CD4-positive, alpha-beta T cell treated with Interleukin-6 at 100 ng/mL for 8 hours (primary cell): ENCODE measurements around the gene ECSCR.
"Not testable (repeated sequence)": the region's sequence is repeated elsewhere in the genome, so short reads cannot be mapped to it uniquely, and the experiment has no call there.

Source experiments
- DNase-seq: peaks from one replicate; pipeline ENCODE4 v3.0.0-alpha.2; 2020; ENCODE audit warnings: mixed read lengths, low spot score

ECSCR gene

DNA sequence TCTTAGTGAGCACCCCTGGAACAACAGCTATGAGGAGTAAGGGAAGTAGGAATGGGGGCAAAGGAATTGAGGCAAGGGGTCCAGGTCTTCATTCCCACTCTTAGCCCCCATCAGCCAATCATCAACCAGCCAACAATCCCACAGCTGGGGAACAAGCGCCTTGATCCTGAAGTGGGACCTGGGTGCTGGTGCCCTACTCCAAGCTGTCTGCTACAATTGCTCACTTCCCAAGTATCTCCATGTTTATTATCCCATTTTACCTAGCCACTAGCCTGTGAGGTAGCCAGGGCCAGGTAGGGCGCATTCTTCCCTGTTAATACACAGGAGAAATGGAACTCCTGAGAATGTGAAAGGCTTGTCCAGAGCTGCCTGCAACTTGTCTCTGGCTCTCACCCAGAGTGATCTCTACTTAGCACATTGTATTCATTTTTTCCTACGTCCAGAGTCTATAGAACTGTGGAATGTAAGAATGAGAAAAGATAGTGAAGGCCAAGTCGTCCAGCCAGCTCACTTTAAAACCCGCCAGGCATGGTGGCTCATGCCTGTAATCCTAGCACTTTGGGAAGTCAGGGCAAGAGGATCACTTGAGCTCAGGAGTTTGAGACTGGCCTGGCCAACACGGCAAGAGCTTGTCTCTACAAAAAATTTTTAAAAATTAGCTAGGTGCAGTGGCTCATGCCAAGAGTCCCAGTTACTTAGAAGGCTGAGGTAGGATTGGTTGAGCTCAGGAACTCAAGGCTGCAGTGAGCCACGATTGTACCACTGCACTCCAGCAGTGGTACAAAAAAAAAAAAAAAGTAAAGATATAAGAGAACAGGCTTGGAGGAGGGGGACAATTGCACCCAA is 17.0 kb downstream of the ECSCR start:
- no peak for DNase-seq

DNA sequence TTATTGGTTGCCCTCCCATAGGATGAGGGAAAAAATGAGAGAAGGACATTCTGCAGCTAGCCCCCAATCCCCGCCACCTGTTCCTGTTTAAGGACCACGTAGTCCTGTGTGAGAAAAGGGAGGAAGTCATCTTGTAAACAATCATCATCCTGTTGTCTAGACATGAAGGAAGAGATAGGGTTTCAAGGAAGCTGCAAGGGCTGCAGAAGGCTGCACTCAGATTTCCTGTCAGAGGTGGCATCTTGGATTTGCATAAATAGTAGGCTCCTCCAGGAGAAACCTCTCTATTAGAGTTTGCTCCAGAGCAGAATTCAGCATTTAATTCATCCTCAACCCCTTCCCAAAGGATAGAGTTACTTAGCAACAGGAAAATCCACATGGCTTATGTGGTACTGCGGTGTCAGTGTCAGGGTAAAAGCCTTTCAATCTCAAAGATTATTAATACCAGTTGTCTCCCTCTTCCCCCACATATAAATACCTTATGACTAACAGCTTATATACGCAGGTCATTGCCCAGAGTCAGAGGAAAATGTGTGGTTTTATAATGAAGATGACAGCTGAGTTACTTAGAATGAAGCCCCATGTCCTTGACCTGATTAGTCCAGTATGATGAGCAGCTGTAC is 18.6 kb downstream of the ECSCR start:
- DNase-seq: peak; percentile 44

DNA sequence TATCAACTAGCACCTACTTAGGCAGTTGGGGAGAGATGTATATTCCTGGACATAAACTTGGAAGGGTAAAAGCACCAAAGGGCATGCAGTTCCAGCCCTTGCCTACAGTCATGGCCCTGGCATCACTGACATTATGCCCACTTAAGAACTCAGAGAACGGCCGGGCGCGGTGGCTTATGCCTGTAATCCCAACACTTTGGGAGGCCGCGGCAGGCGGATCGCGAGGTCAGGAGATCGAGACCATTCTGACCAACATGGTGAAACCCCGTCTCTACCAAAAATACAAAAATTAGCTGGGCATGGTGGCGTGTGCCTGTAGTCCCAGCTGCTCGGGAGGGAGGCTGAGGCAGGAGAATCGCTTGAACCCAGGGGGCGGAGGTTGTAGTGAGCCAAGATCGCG is 22.1 kb downstream of the ECSCR start:
- DNase-seq: not testable (repeated sequence)

DNA sequence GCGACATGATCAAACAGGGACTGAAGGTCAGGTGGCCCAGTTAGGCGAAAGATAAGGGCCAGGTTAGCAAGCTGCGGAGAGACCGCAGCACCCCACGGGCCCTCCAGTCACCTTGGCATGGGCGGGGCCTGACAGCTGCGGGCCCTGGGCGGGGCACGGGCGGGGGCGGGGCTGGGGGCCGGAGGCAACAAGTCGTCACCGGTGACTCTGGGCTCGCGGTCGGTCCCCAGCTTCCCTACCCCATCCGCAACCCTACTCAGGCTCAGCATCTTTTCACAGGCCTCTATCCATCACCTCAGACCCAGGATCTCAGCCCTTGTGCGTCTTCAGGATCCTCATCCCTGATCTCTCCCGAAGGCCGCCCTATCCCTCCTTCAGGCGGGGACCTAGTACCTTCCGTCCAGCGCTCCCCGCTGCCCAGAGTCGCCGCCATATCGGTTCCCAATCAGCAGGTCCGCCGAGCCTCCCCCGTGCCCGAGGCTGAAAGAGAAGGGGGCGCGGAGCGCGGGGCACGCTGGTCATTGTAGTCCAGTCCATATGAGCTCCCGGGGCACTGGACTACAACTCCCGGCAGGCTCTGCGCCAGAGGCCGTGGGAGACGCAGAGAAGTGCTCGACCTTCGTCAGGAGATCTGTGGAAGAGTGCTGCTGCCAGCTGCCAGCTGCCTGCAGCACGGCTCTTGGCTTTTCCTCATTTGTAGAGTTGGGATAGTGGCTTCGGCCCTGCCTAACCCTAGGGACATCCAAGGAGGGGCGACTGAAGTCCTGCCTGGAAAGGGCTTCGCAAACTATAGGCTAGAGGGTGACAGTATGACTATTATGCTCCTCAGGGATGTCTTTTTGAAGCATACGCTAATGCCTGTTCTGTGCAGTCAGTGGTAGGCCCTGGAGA is 23.3 kb downstream of the ECSCR start, which contains the start of gene DNAJC18:
Gene DNAJC18, minus strand, starts transcription at position 513 of the 891 bp plus-strand sequence. Its CDS starts 80 bp downstream, at position 433.
- DNase-seq: peak; percentile 89

DNA sequence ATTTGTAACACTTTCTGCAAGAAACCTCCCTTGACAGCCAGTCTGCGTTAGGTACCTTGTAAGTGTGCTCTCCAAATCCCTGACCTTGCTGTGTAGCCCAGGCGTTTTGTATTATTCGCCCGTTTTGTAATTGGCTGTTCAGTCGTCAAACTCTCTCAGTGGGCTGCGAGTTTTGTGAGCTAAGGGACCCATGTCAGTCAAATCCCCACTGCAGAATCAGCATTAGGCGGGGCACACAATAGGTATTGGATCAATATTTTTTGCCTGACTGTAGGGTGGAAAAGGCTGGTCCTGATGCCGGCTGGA is 23.9 kb downstream of the ECSCR start:
- no peak for DNase-seq

DNA sequence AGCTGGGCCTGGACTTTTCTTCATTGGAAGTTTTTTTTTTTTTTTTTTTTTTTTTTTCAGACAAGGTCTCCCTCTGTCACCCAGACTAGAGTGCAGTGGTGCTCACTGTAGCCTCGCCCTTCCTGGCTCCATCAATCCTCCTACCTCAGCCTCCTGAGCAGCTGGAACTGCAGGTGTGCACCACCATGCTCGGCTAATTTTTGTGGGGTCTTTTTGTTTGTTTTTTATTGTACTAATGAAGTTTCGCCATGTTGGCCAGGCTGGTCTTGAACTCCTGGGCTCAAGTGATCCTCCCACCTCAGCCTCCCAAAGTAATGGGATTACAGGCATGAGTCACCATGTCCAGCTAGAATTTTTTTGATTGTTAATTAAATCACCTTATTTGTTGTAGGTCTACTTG is 26.9 kb downstream of the ECSCR start:
- DNase-seq: no peak

DNA sequence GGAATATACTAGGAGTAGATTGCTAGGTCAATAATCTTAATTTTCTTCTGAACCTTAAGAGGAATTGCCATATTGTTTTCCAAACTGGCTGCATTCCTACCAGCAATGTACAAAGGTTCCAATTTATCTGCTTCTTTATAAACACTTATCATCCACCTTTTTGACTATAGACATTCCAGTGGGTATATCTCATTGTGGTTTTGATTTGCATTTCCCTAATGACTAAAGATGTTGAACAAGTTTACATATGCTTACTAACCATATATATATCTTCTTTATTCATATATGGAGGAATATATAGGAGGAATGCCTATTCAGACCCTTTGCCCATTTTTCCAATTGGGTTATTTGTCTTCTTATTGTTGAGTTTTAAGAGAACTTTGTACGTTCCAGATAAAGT is 30.8 kb downstream of the ECSCR start:
- no peak for DNase-seq

DNA sequence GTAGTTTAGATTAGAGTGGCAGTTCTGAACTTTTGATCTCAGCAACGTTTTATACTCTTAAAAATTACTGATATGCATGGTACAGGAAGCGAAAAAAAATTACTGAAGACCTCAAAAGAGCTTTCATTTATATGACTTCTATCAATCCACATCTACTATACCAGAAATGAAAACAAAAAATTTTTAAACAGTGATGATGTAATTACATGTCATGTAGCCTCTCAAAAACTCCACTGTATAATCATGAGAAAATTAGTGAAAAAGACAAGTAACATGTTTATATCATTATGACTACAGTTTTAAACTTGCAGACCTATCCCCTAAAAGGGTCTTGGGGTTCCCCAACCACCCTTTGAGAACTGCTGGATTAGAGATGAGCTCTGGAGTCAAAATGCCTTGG is 32.5 kb downstream of the ECSCR start:
- no peak for DNase-seq

DNA sequence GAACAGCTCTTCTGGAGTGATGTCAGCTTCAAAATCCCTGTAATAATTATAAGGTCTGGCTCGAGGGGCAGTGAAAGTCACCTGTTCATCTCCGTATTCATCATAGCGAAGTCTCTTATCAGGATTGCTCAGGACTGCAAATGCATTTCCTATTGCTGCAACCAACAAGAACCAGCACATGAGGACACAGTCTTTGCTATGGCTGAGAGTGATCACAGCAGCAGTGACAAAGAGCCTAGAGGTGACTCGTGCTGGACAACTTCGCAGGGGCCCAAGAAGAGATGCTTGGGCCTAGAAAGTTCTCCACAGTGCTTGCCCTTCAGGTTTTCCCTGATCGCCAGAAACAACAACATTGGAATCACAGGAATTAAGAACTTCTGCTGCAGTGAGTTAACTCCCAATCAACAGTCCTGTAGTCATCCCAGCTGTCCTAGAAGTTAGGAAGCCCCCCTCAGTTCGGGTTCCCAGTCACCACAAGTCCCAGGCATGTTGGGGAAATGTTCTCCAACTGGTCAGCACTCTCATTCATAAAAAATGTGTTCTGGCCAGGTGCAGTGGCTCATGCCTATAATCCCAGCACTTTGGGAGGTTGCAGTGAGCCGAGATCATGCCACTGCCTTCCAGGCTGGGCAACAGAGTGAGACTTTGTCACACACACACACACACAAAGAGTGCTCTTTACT is 36.2 kb downstream of the ECSCR start:
- DNase-seq: no peak

DNA sequence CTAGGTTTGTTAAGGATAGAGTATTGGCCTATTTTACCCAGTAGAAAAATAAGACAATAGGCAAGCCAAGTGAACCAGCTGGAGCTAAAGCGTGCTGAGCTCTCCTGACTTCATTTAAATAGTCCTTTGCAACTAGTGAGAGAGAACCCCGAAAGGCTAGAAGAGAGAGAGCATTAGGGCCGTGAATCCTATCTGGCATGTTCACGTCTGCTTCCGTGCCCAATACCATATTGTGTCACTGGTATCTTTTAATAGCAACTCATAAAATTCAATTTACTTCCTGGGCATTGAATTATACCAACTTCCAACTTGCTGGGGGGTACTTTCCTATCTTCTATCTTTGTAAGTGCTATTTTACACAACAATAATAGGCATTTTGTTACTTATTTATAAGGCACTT is 37.0 kb downstream of the ECSCR start:
- no peak for DNase-seq

DNA sequence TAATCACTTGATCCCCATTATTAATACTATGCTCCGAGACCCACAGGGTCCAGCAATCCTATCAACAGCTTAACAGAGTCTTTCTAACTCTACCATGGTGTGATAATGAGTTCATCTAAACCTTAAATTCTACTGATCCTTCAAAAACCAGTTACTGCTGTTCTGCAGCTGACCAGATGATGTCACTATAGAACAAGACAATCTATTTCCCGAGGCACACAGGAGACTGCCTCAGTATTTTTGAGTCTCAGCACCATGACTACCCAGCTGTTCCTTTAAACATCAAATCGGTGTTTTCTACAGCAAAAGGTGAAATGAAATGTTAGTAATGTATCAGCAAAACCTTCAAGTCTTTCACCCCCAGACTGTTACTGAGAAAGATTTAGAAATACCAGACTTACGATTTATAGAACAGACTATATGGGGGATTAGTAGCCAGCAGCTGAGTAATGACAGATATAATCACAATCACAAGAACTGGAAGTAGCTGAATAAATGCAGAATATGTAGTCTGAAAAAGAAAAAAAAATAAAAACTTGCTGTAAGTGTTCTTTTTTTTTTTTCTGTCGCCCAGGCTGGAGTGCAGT is 40.1 kb downstream of the ECSCR start:
- DNase-seq: peak; percentile 78

DNA sequence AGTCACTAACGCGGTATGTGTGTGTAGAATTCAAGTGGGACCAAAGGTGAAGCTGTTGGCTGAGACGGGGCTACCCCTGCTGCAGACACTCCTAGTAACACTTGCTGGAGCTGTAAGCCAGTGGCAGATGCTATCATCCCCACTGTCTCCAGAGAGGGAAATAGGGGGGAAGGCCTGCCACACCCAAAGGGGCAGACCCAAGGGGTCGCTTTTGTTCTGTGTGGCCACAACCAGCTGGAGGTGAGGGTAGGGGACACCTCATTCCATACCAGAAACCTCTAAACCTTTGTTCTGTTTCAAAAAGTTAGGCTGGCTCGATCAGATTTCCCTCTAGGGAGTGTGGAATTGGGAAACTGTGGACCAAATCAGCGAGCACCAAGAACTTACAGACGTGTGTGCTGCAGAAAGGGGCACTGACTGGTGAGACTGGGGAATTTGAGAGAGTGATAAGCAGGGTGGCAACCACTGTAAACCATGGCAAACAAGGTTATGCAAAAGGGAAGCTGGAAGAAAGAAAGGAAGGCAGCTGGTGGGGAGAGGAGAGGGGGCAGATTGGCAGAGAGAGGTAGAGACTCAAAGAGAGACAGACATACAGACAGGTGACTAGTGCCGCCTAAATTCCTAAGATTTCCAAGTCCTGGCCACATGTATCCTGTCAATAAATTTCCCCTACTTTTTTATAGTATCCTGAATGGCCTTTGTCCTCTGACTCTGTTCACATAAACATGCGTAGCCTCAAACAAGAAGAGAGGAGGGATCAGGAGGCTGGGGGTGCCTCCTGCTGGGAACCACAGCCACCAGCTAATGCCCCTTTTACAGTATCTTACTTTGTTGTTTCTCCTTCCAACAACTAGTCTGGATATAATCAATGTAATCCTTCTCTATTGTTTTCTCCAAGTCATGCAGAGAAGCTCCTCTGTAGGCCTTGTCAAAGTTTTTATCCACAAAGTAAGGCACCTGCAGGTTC is 43.0 kb downstream of the ECSCR start:
- no peak for DNase-seq

DNA sequence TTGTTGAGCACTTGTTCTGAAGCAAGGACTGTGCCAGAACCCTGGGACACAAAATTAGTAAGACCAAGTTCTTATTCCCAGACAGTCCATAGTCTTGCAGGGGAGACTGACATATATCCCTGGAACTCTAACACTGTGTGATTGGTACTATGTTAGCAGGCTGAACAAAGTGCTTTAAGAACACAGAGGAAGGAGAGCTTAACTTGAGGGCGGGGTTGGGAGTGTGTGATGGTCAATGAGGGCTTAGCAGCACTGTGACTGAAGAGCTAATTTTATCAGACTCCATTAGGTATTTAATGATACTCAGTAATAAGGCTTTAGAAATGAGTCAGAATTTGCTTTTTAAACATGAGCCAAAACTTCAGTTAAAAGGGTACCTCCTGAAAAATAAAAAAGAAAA is 43.8 kb downstream of the ECSCR start:
- no peak for DNase-seq

DNA sequence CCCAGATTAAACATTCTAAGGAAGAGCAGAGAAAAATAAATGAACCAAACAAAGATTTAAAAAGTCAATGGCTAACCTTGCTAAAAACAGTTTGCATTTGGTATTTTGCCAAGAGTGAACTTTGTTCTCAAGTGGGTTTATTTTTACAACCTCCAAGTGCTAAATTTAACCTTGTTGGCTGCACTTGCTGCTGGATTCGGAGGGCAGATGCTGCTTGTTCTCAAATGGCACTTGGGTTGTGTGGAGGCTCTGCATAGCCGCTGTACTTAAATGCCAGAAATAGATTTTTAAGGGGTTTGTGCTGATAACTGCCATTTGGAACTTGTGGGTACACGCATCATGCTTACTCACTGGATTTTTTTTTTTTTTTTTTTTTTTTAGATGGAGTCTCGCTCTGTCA is 45.3 kb downstream of the ECSCR start:
- no peak for DNase-seq

DNA sequence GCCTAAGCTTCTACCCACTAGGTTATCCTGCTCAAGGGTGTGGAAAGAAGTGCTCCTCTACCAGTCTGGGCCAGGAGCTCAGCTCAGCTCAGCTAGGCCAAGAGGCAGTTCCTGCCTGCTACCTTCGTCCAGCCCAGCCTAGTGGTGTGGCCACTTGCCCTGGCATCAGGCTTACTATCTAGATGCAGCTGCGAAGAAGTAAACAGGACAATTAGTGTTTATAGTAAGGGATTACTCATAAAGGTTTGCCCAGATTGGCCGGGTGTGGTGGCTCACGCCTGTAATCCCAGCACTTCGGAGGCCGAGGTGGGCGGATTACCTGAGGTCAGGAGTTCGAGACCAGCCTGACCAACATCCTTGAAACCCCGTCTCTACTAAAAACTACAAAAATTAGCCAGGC is 45.9 kb downstream of the ECSCR start:
- DNase-seq: no peak

DNA sequence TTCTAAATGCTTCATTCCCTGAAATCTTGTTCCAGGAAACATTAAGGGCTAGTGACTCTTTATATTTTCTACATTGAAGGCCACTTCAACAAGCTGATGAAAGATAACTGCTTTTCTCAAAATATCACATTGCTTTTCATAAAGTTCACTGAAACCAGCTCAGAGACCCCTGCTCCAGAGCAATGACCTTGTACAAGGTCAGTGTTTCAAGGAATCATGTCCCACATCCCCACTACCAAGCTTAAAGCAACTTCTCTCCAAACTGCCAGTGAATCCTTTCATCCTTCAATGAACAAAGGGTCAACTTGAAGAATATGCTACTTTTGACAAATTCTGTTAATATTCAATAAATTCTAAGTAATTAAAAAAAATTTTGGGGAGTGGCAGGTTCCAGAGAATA is 46.7 kb downstream of the ECSCR start:
- DNase-seq: no peak

DNA sequence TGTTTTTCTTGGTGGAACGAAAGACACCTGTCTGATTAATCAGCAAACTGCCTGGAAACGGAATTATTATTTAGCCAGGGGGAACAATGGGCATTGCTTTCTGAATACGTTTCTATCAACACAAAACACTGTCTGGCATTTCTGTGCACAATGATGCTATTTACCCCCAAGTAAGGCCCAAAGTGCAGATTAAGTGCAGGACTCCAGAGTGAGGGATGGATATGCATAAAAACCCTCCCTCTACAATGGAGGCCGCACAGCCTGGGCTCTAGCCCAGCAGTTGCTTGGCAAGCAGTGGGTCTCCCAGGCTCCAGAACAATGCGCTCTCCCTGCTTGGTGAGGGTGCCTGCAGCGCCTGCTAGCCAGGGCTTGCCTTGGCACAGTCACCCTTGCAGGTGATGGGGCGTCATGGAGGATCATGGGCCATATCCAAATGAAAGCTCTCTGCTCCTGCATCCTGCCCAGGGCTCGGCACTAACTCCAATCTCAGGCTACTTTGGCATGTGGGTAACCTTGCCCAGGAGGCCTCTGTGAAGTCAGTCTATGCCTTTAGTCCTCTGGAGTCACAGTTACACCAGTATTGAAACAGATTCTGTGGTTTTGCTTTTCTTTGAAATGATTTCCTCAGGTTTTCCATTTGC is 47.2 kb downstream of the ECSCR start:
- DNase-seq: no peak

DNA sequence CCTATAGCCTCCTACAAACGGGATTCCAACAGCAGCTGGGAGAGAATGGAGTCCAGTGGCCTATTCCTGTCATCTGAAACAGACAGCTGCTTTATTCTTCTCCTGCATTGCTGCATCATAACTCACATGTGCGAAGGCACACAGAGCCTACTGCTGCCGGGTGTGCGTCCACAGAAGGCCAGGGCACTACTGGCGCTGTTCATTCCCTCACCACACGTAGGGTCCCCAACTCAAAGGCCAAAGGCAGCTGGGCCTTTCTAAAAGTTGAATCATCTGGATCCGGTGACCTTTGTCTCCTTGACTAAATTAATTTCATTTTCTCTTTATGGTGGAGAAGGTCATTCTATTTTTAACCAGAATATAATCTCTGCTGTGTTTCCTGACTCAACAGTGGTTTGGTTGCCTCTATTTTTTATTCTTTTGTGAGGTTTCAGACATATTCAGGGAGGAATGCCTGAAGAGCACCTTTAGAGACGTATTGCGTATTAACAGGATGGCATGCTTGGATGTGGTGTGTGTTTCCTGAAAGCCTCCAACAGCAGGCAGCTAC is 47.9 kb downstream of the ECSCR start:
- no peak for DNase-seq

DNA sequence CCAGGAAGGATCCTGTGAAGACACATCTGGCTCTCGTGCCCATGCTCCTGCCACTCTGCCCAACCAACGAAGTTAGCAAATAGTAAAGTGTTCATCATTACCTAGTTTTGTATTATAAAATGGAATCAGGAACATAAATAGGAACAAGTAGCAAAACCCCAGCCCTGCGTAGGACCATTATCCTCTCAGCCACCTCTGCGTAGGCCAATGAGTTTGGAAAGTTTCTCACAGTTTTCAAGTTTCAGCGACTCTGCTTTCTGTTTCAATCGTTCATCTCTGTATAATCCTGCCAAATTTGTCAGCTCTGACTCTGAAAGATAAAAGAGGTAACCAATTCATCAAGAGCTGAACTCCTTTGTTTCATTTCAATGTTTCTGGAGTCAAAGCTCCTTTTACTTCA is 48.6 kb downstream of the ECSCR start:
- no peak for DNase-seq

DNA sequence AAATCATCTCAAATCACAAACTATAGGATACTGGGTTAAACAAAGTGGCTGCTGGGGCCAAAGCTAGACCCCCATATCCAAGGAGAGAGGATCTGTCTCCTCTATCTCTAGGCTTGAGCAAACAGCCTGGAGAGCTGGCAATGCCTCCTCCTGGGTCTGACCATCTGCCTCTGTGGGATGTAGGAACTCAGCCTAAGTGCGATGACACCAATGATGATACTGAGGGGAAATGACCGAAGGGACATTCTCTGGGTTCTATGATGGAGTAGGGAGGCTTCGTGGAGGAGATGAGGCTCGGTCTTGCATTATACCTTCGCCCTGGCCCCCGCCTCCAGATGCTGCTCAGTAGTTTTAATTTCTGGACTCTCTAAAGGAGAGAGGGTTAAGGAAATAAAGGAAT is 49.4 kb downstream of the ECSCR start:
- DNase-seq: no peak
